ENCODE results near the gene CARM1. TPM values are rescaled to one million over a fixed set of nuclear protein-coding genes. Genes with fewer than 3 reads are reported as not detected.

The CARM1 gene
- polyA plus RNA-seq, 1 experiment, result 23.5 TPM

DNA sequence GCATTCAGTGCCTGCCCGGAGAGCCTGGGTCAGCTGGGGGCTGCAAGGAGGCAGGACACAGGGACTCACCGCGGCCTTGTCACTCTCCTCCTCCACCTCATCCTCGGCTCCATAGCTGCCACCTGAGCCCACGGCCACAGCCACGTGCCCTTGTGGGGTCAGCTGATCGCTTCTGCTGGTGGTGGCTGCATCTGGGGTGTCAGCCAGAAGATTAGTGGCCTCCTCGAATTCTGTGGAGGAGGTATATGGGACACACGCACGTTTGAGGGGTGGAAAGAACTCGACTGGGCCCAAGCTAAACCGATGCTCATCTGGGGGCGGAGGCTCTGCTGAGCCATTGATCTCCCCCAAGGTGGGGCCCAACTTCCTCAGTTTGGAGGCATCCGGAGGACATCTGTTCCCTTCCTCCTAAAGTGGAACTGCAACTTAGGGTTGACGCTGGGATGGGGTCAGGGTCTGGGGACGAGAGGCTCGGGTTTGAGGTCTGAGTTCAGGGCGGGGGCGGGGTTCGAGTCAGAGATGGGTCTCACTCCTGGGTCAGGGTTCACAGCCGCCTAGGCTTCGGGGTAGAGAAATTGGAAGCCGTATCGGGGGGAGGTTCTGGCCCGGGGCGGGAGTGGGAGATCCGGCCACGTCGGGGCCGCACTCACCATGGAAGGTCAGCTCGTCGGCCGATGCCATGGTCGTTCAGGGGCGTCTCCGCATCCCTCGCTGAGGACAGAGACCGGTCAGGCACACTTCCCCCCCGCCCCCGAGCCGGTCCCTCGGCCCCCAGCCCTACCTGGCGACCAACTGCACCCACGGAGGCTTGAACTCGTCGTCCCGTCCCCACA, 56.6 kb downstream of the CARM1 start:
- no peak for TF ChIP-seq CTCF (IDR thresholded peaks at IDR 0.05; ENCODE audit: low read depth, low read length)
- peak overlapping the region; percentile 86 for H3K4me3 ChIP-seq (ENCODE audit: low read depth, low read length)
- ChIA-PET POLR2A (interaction anchor here (0.6 kb wide), 2 partner anchors 13 to 110 kb away, joined by 3 read pairs; no protein-coding TSS in a partner anchor), CTCF (no interaction called here)
- peak overlapping the region; percentile 31 for H3K27ac ChIP-seq (ENCODE audit: low read depth, low read length)
- no peak for DNase-seq (ENCODE audit: low read depth, low spot score)
- H3K27me3 ChIP-seq (ENCODE audit: control insufficient read depth, insufficient read depth, low read length), result no peaks in the 10 kb centered on the region
- H3K9me3 ChIP-seq (ENCODE audit: control insufficient read depth, insufficient read depth, low read length), result no peaks in the 10 kb centered on the region; the same call in 1 of the 2 replicates

DNA sequence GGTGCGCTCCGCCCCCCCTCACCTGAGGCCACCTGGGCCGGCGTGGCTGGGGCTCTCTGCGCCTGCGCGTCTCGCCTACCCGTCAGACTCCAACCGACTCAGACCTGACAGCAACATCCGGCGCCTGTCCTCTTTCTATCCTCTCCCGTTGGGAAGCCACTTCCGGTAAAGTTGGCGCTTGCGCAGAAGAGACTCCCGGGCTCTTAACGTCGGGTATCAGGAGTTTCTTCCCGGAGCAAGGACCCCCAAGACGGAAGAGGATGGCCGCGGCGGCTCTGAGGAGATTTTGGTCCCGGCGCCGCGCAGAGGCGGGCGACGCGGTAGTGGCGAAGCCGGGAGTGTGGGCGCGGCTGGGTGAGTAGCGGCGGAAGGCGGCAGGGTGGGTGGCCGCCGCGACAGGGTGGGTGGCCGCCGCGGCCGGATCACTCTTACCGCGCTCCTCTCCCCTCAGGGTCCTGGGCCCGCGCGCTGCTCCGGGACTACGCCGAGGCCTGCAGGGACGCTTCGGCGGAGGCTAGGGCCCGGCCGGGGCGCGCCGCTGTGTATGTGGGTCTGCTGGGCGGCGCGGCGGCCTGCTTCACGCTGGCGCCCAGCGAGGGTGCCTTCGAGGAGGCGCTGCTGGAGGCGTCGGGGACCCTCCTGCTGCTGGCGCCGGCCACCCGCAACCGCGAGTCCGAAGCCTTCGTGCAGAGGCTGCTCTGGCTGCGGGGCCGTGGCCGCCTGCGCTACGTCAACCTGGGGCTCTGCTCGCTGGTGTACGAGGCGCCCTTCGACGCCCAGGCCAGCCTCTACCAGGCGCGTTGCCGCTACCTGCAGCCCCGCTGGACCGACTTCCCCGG, 57.4 kb downstream of the CARM1 start, which contains the start of the genes TIMM29 and YIPF2:
TIMM29 (plus strand) TSS at position 249 of the 839 bp plus-strand sequence; CDS start at position 261, 12 bp downstream.
YIPF2 (minus strand) TSS at position 77 of the 839 bp plus-strand sequence. CDS start 229 bp downstream, outside the sequence.
- CTCF ChIA-PET, result interaction anchor here (3.3 kb wide), 1 partner anchor 13 kb away, joined by 26 read pairs; no protein-coding TSS in a partner anchor
- H3K27ac ChIP-seq (ENCODE audit: low read depth, low read length), result peak within 1 kb of the TSS; percentile 31
- no peaks in the 10 kb centered on the region for H3K9me3 ChIP-seq (ENCODE audit: control insufficient read depth, insufficient read depth, low read length)
- peak within 1 kb of the TSS; percentile 86 for H3K4me3 ChIP-seq (ENCODE audit: low read depth, low read length)
- H3K27me3 ChIP-seq (ENCODE audit: control insufficient read depth, insufficient read depth, low read length), result no peaks in the 10 kb centered on the region
- no peak for TF ChIP-seq CTCF (IDR thresholded peaks at IDR 0.05; ENCODE audit: low read depth, low read length)
- POLR2A ChIA-PET, result interaction anchor here (0.6 kb wide), 1 partner anchor 26 kb away, joined by 3 read pairs; no protein-coding TSS in a partner anchor
- peak; percentile 94 for DNase-seq (ENCODE audit: low read depth, low spot score)

GRCh38 chr19:10929402-10929794, 58.0 kb downstream of the CARM1 start:
- TF ChIP-seq CTCF (IDR thresholded peaks at IDR 0.05; ENCODE audit: low read depth, low read length), result no peak
- Histone ChIP-seq H3K9me3 (ENCODE audit: control insufficient read depth, insufficient read depth, low read length) (no peaks in the 10 kb centered on the region), H3K27ac (ENCODE audit: low read depth, low read length) (no peak overlapping the region), H3K4me3 (ENCODE audit: low read depth, low read length) (peak overlapping the region; percentile 86), H3K27me3 (ENCODE audit: control insufficient read depth, insufficient read depth, low read length) (no peaks in the 10 kb centered on the region)
- ChIA-PET CTCF (interaction anchor here (0.6 to 3.3 kb wide), 2 partner anchors 13 to 14 kb away, joined by 4 to 26 read pairs; no protein-coding TSS in a partner anchor), POLR2A (interaction anchor here (0.6 kb wide), 1 partner anchor 25 kb away, joined by 3 read pairs; no protein-coding TSS in a partner anchor)
- DNase-seq (ENCODE audit: low read depth, low spot score), result no peak

DNA sequence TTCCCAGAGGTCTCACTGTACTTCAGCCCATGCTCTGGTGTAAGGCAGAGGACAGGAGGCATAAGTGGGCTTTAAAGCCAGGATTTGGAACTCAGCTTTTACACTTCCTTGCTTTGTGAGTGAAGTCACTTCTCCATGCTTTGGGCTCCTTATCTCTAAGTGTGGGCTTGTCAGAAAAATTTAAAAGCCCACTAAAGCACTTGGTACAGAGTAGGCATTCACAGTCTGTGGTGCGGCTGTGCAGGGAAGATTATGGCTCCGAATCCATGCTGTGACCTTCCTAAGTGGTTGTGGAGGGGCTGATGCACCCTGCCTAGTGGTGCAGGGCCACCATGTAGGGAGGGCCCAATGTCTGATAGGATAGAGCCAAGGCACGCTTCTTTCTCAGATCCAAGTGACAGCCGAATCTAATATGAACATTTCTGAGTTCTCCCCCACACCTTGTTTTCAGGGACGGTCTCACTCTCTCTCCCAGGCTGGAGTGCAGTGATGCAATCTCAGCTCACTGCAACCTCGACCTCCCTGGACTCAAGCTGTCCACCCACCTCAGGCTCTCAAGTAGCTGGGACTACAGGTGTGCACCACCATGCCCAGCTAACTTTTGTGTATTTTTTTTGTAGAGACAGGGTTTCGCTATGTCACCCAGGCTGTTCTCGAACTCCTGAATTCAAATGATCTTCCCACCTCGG, 64.2 kb downstream of the CARM1 start:
- ChIA-PET POLR2A (no interaction called here), CTCF (interaction anchor here (0.7 to 3.3 kb wide), 20 partner anchors 10 to 512 kb away, joined by 3 to 22 read pairs (median 6); partner anchors contain the start of gene LDLR)
- no peak for DNase-seq (ENCODE audit: low read depth, low spot score)
- Histone ChIP-seq H3K27ac (ENCODE audit: low read depth, low read length) (peak overlapping the region; percentile 11), H3K4me3 (ENCODE audit: low read depth, low read length) (no peak overlapping the region), H3K9me3 (ENCODE audit: control insufficient read depth, insufficient read depth, low read length) (no peaks in the 10 kb centered on the region), H3K27me3 (ENCODE audit: control insufficient read depth, insufficient read depth, low read length) (no peaks in the 10 kb centered on the region)
- no peak for TF ChIP-seq CTCF (IDR thresholded peaks at IDR 0.05; ENCODE audit: low read depth, low read length)
